B cell (primary cell): ENCODE measurements around the gene HSD11B2. TPM values are rescaled to one million over a fixed set of nuclear protein-coding genes. Genes with fewer than 3 reads are reported as not detected.

ENCODE experiments used
- ATAC-seq: fragments of 200-7000 bp; cut with Tn5 transposase; one replicate; pipeline ENCODE4 v1.10.0; 2021; ENCODE audit warnings: low read depth, mild to moderate bottlenecking, moderate number of reproducible peaks, moderate library complexity
- CTCF ChIA-PET: fragments of 350-600 bp; sonication (Branson Sonifier 250); formaldehyde crosslinking; loops from one replicate; lab custom pipeline; 2021; ENCODE audit warnings: antibody characterized with exemption, inconsistent platforms; lab: Charles Lee
- POLR2A ChIA-PET: fragments of 350-600 bp; sonication (Branson Sonifier 250); formaldehyde crosslinking; loops from one replicate; lab custom pipeline; 2021; ENCODE audit warnings: antibody characterized with exemption; lab: Charles Lee
- DNase-seq: peaks from one replicate; pipeline ENCODE4 v3.0.0; 2013
- H2AFZ ChIP-seq: 2 replicates; pipeline ENCODE4 v1.6.1; 2012; ENCODE audit warnings: mild to moderate bottlenecking, low read depth, low read length; ENCODE audit not compliant: insufficient read depth, poor library complexity, severe bottlenecking
- H3K27ac ChIP-seq, 2 donors: 1 replicate in 1 of 2; 2 replicates in 1 of 2; pipeline ENCODE4 v1.5.1; 2012 to 2013; ENCODE audit warnings: low read length in 2 of 2, mild to moderate bottlenecking in 2 of 2, moderate library complexity in 1 of 2
- H3K27me3 ChIP-seq, 4 experiments: fragments of 200-600 bp in 1 of 4; sonication (generic) in 1 of 4; replicated peaks in 1 of 4; 1 replicate in 2 of 4; 2 replicates in 2 of 4; pipeline versions ENCODE4 v1.6.1 to v1.7.0; 2013 to 2016; ENCODE audit warnings: low read length in 3 of 4, mild to moderate bottlenecking in 2 of 4, mixed read lengths in 1 of 4, moderate library complexity in 1 of 4; ENCODE audit not compliant: insufficient read depth in 4 of 4, control insufficient read depth in 3 of 4; ENCODE audit errors: control extremely low read depth in 1 of 4
- H3K36me3 ChIP-seq, 2 experiments: replicated peaks in 1 of 2; 1 replicate in 1 of 2; 2 replicates in 1 of 2; pipeline versions ENCODE4 v1.6.1 to v1.7.1; 2013; ENCODE audit warnings: low read length in 1 of 2; ENCODE audit not compliant: insufficient read depth in 2 of 2, control insufficient read depth in 1 of 2; ENCODE audit errors: control extremely low read depth in 1 of 2, extremely low read depth in 1 of 2
- H3K4me1 ChIP-seq, 2 donors: fragments of 200-600 bp in 1 of 2; sonication (generic) in 1 of 2; 1 replicate in 1 of 2; 2 replicates in 1 of 2; pipeline versions ENCODE4 v1.5.1 to v1.6.1; 2013 to 2017; ENCODE audit warnings: low read length in 2 of 2; ENCODE audit not compliant: control insufficient read depth in 2 of 2, insufficient read depth in 2 of 2
- H3K4me2 ChIP-seq: replicated peaks from 2 replicates; pipeline ENCODE3; 2012; ENCODE audit warnings: mild to moderate bottlenecking, low read depth, low read length; ENCODE audit not compliant: poor library complexity, severe bottlenecking
- H3K4me3 ChIP-seq, 5 experiments: fragments of 200-600 bp in 1 of 5; sonication (generic) in 1 of 5; 1 replicate in 3 of 5; 2 replicates in 2 of 5; pipeline versions ENCODE4 v1.5.1 to v1.7.0; 2011 to 2016; ENCODE audit warnings: low read length in 4 of 5, mild to moderate bottlenecking in 4 of 5, low read depth in 2 of 5, control low read depth in 1 of 5, moderate library complexity in 1 of 5; ENCODE audit not compliant: insufficient read depth in 1 of 5; ENCODE audit errors: control extremely low read depth in 1 of 5, extremely low read depth in 1 of 5
- H3K79me2 ChIP-seq: fragments of 200-600 bp; sonication (generic); one replicate; pipeline ENCODE4 v1.6.0; 2016; ENCODE audit warnings: low read length; ENCODE audit not compliant: control insufficient read depth, insufficient read depth
- H3K9ac ChIP-seq: fragments of 200-600 bp; sonication (generic); 2 replicates; pipeline ENCODE4 v1.6.1; 2017; ENCODE audit warnings: mild to moderate bottlenecking, low read length, moderate library complexity
- H3K9me3 ChIP-seq, 3 donors: one replicate each; pipeline versions ENCODE4 v1.6.1 to v1.7.1; 2013; ENCODE audit warnings: low read length in 2 of 3; ENCODE audit not compliant: control insufficient read depth in 2 of 3, insufficient read depth in 1 of 3; ENCODE audit errors: control extremely low read depth in 1 of 3
- H4K20me1 ChIP-seq: 2 replicates; pipeline ENCODE4 v1.6.0; 2012; ENCODE audit warnings: mild to moderate bottlenecking, low read length; ENCODE audit not compliant: insufficient read depth, control insufficient read depth, poor library complexity, severe bottlenecking
- H3K27ac Mint-ChIP-seq: one replicate; pipeline ENCODE4 v1.8.0; 2021; ENCODE audit warnings: mixed read lengths
- H3K27me3 Mint-ChIP-seq: one replicate; pipeline ENCODE4 v1.8.0; 2021; ENCODE audit warnings: mixed read lengths
- H3K4me1 Mint-ChIP-seq: one replicate; pipeline ENCODE4 v1.8.0; 2021; ENCODE audit warnings: mixed read lengths
- H3K4me3 Mint-ChIP-seq: one replicate; pipeline ENCODE4 v1.8.0; 2021; ENCODE audit warnings: mixed read lengths
- H3K9me3 Mint-ChIP-seq: one replicate; pipeline ENCODE4 v1.8.0; 2022; ENCODE audit warnings: mixed read lengths; ENCODE audit not compliant: insufficient read depth
- EZH2 ChIP-seq: IDR thresholded peaks from 2 replicates; pipeline ENCODE4 v1.6.1; 2012; ENCODE audit warnings: borderline replicate concordance, low read depth, mild to moderate bottlenecking, moderate library complexity, low read length; ENCODE audit not compliant: insufficient read depth, poor library complexity, severe bottlenecking
- WGBS: methylation state at CpG from one replicate; pipeline ENCODE4 v1.1.5; 2013; ENCODE audit warnings: missing lambda C conversion rate; ENCODE audit not compliant: insufficient coverage; 5-methylcytosine and 5-hydroxymethylcytosine counted together
- intact Hi-C: fragments of 100-400 bp; cut with micrococcal nuclease; formaldehyde crosslinking; loops from one replicate; pipeline ENCODE4 v1.10.0; 2022
- polyA plus RNA-seq: library from polyadenylated mRNA; depleted of rRNA; stranded (reverse); fragments of >200 nt; gene quantifications from 2 replicates; pipeline ENCODE4 v1.2.3, GENCODE V29; 2012
- total RNA-seq, 2 donors: library from RNA; stranded (reverse); fragments of 120-200 nt in 1 of 2; gene quantifications; 1 replicate in 1 of 2; 2 replicates in 1 of 2; pipeline versions ENCODE4 v1.2.3 to v1.2.4, GENCODE V29; 2013 to 2022
- TF ChIP-seq, protein P1 (sequence below): fragments of 200-600 bp; IDR thresholded peaks from one replicate; pipeline ENCODE4 v1.8.0; 2022; ENCODE audit warnings: antibody characterized with exemption, mild to moderate bottlenecking

HSD11B2 gene
- total and polyA plus RNA-seq, 2 donors (not counting 1 experiment from before 2014, with no cell fraction given): 0.09 TPM; not detected in 1

DNA sequence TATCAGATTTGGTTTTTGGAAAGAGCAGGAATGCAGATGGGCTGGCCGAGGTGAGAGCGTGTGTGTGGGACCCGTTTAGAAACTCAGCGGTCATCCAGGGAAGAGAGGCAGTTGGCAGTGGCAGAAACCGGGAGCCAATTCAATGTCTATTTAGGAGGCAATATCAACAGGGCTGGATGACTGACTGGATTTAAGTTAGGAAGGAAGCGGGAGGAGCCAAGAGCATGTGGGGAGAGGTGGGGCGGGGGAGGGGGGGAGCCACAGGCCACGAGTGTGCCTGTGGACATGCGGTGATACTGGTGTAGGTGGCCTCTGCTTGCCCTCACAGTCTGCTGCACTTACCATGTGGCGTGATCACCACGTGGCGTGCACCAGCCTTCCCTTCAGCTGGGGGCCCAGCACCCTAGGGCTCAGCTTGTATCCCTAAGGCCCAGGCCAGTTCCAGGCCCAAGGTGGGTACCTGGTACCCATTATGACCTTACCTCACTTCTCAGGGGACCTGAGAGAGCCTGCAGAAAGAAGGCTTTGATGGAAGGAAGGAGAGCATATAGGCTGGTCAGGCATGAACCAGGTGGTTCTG is 26.9 kb upstream of the HSD11B2 start:
- peaks cover 0 to 7% of the 10 kb centered on the region in 2 donors for H3K4me1 ChIP-seq
- no peaks in the 10 kb centered on the region for H4K20me1 ChIP-seq
- H3K4me2 ChIP-seq: no peak overlapping the region
- H3K27ac Mint-ChIP-seq: no peak overlapping the region
- H3K9me3 Mint-ChIP-seq: no peaks in the 10 kb centered on the region
- H3K27me3 ChIP-seq: peaks cover 0 to 9% (median 0%) of the 10 kb centered on the region in 4 experiments
- TF ChIP-seq, protein P1, sequence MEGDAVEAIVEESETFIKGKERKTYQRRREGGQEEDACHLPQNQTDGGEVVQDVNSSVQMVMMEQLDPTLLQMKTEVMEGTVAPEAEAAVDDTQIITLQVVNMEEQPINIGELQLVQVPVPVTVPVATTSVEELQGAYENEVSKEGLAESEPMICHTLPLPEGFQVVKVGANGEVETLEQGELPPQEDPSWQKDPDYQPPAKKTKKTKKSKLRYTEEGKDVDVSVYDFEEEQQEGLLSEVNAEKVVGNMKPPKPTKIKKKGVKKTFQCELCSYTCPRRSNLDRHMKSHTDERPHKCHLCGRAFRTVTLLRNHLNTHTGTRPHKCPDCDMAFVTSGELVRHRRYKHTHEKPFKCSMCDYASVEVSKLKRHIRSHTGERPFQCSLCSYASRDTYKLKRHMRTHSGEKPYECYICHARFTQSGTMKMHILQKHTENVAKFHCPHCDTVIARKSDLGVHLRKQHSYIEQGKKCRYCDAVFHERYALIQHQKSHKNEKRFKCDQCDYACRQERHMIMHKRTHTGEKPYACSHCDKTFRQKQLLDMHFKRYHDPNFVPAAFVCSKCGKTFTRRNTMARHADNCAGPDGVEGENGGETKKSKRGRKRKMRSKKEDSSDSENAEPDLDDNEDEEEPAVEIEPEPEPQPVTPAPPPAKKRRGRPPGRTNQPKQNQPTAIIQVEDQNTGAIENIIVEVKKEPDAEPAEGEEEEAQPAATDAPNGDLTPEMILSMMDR: no peak
- TF ChIP-seq EZH2: no peak
- H3K9me3 ChIP-seq: no peaks in the 10 kb centered on the region
- no peaks in the 10 kb centered on the region for H3K36me3 ChIP-seq
- H3K27me3 Mint-ChIP-seq: peaks cover 7% of the 10 kb centered on the region
- H3K4me1 Mint-ChIP-seq: peaks cover 2% of the 10 kb centered on the region
- intact Hi-C loops: no loop called here
- DNase-seq: no peak
- no peak for ATAC-seq
- WGBS: 67% methylated on average over 11 of the region's 12 CpGs
- H3K4me3 Mint-ChIP-seq: no peak overlapping the region
- ChIA-PET CTCF (no interaction called here), POLR2A (no interaction called here)
- no peak overlapping the region for H2AFZ ChIP-seq
- H3K9ac ChIP-seq: no peak overlapping the region
- H3K4me3 ChIP-seq: no peak overlapping the region
- no peaks in the 10 kb centered on the region for H3K79me2 ChIP-seq
- H3K27ac ChIP-seq: no peak overlapping the region

GRCh38 chr16:67404740-67405226 is 26.1 kb upstream of the HSD11B2 start:
- no peak overlapping the region for H3K4me2 ChIP-seq
- intact Hi-C loops: no loop called here
- H3K4me1 ChIP-seq: no peaks in the 10 kb centered on the region
- ATAC-seq: no peak
- WGBS: 97% methylated on average over 3 of the region's 5 CpGs
- peaks cover 0 to 3% (median 0%) of the 10 kb centered on the region in 4 experiments for H3K27me3 ChIP-seq
- H3K36me3 ChIP-seq: no peaks in the 10 kb centered on the region
- H3K27ac ChIP-seq: no peak overlapping the region
- H3K27ac Mint-ChIP-seq: no peak overlapping the region
- no peak overlapping the region for H3K4me3 ChIP-seq
- DNase-seq: no peak
- no peaks in the 10 kb centered on the region for H3K9me3 Mint-ChIP-seq
- no peaks in the 10 kb centered on the region for H3K79me2 ChIP-seq
- H3K4me1 Mint-ChIP-seq: no peaks in the 10 kb centered on the region
- POLR2A ChIA-PET: no interaction called here
- TF ChIP-seq, protein P1: no peak
- TF ChIP-seq EZH2: no peak
- no peaks in the 10 kb centered on the region for H4K20me1 ChIP-seq
- H3K9ac ChIP-seq: no peak overlapping the region
- no peak overlapping the region for H2AFZ ChIP-seq
- H3K9me3 ChIP-seq: no peaks in the 10 kb centered on the region
- CTCF ChIA-PET: no interaction called here
- H3K4me3 Mint-ChIP-seq: no peak overlapping the region
- peaks cover 7% of the 10 kb centered on the region for H3K27me3 Mint-ChIP-seq
